PC-3 (cell line): ENCODE measurements around the gene SELENOV. TPM values are rescaled to one million over a fixed set of nuclear protein-coding genes. Genes with fewer than 3 reads are reported as not detected.
"Not testable (repeated sequence)": the region's sequence is repeated elsewhere in the genome, so short reads cannot be mapped to it uniquely, and the experiment has no call there.

Experiments
- ATAC-seq: fragments of 200-7000 bp; cut with Tn5 transposase; 2 replicates; pipeline ENCODE4 v1.9.1; 2020; ENCODE audit warnings: mild to moderate bottlenecking, moderate library complexity
- BruUV-seq: library from RNA; stranded (reverse); fragments of 400-500 nt; replicated peaks from 2 replicates; lab custom pipeline; 2021; lab: Mats Ljungman, UMichigan
- CTCF ChIA-PET: fragments of 300-600 bp; sonication (Branson Sonifier 250); formaldehyde crosslinking; loops from one replicate; lab custom pipeline; 2022; ENCODE audit warnings: antibody characterized with exemption; lab: Charles Lee
- POLR2A ChIA-PET: fragments of 300-600 bp; sonication (Branson Sonifier 250); formaldehyde crosslinking; loops from one replicate; lab custom pipeline; 2022; ENCODE audit warnings: antibody characterized with exemption; ENCODE audit not compliant: unreplicated experiment; lab: Charles Lee
- DNase-seq: peaks from one replicate; pipeline ENCODE4 v3.0.0-alpha.2; 2015
- H2AFZ ChIP-seq: fragments of 300-600 bp; sonication (generic); 2 replicates; pipeline ENCODE4 v1.6.0; 2016; ENCODE audit warnings: antibody characterized with exemption, low read length
- H3F3A ChIP-seq: fragments of 300-600 bp; sonication (generic); one replicate; pipeline ENCODE4 v1.6.0; 2017; ENCODE audit warnings: antibody characterized with exemption, low read length, control low read depth, mild to moderate bottlenecking; ENCODE audit not compliant: unreplicated experiment
- H3K27ac ChIP-seq: fragments of 300-600 bp; sonication (generic); 2 replicates; pipeline ENCODE4 v1.5.1; 2016; ENCODE audit warnings: mild to moderate bottlenecking, low read length
- H3K27me3 ChIP-seq: fragments of 300-600 bp; sonication (generic); 2 replicates; pipeline ENCODE4 v1.6.1; 2016; ENCODE audit warnings: low read length, mixed read lengths
- H3K36me3 ChIP-seq: fragments of 300-600 bp; sonication (generic); 2 replicates; pipeline ENCODE4 v1.6.1; 2016; ENCODE audit warnings: low read depth, mixed run types, low read length, mixed read lengths
- H3K4me1 ChIP-seq: fragments of 300-600 bp; sonication (generic); 2 replicates; pipeline ENCODE4 v1.5.1; 2016; ENCODE audit warnings: low read length; ENCODE audit not compliant: insufficient read depth
- H3K4me2 ChIP-seq: fragments of 300-600 bp; sonication (generic); 2 replicates; pipeline ENCODE4 v1.6.0; 2016; ENCODE audit warnings: low read length
- H3K4me3 ChIP-seq: fragments of 300-600 bp; sonication (generic); 2 replicates; pipeline ENCODE4 v1.5.1; 2016; ENCODE audit warnings: mild to moderate bottlenecking, low read length, mixed read lengths
- H3K79me2 ChIP-seq: fragments of 300-600 bp; sonication (generic); 2 replicates; pipeline ENCODE4 v1.6.1; 2017; ENCODE audit warnings: low read length, mixed read lengths
- H3K9ac ChIP-seq: fragments of 300-600 bp; sonication (generic); 2 replicates; pipeline ENCODE4 v1.6.0; 2016; ENCODE audit warnings: mild to moderate bottlenecking, low read length
- H3K9me2 ChIP-seq: fragments of 300-600 bp; sonication (generic); replicated peaks from 2 replicates; pipeline ENCODE4 v1.6.1; 2016; ENCODE audit warnings: mixed run types, low read length, mixed read lengths
- H3K9me3 ChIP-seq: fragments of 300-600 bp; sonication (generic); 2 replicates; pipeline ENCODE4 v1.6.1; 2016; ENCODE audit warnings: low read length, mixed read lengths
- H4K20me1 ChIP-seq: fragments of 300-600 bp; sonication (generic); 2 replicates; pipeline ENCODE4 v1.6.1; 2016; ENCODE audit warnings: low read length, mixed read lengths
- CTCF ChIP-seq: fragments of 300-600 bp; sonication (generic); conservative IDR thresholded peaks from 2 replicates; pipeline ENCODE4 v1.5.1; 2017; ENCODE audit warnings: antibody characterized with exemption, low read depth, mild to moderate bottlenecking, low read length
- EZH2 ChIP-seq: fragments of 300-600 bp; sonication (generic); IDR thresholded peaks from one replicate; pipeline ENCODE4 v1.6.1; 2017; ENCODE audit warnings: antibody characterized with exemption, mild to moderate bottlenecking, low read length; ENCODE audit not compliant: unreplicated experiment
- EZH2phosphoT487 ChIP-seq: fragments of 300-600 bp; sonication (generic); IDR thresholded peaks from 2 replicates; pipeline ENCODE4 v1.6.1; 2018; ENCODE audit warnings: mild to moderate bottlenecking, antibody characterized with exemption, low read length, borderline replicate concordance
- intact Hi-C: fragments of 100-400 bp; cut with micrococcal nuclease; formaldehyde crosslinking; loops from 2 replicates; pipeline ENCODE4 v1.9.0; 2023
- total RNA-seq: library from RNA; depleted of rRNA; stranded (reverse); fragments of >200 nt; gene quantifications from 2 replicates; pipeline ENCODE4 v1.2.3, GENCODE V29; 2014

The SELENOV gene
- total RNA-seq, 1 experiment from 2014 or later = not detected

- peaks cover 13% of the 10 kb centered on the region; the same call in 1 of the 2 replicates for H3K36me3 ChIP-seq
- H3K9me2 ChIP-seq = no peaks in the 10 kb centered on the region
- H4K20me1 ChIP-seq = no peaks in the 10 kb centered on the region
- no peaks in the 10 kb centered on the region for H3K9me3 ChIP-seq
- no peaks in the 10 kb centered on the region for H3F3A ChIP-seq
- no peak for DNase-seq
- H3K79me2 ChIP-seq = peaks cover 1% of the 10 kb centered on the region
- no peak for ATAC-seq
- H3K4me1 ChIP-seq = no peaks in the 10 kb centered on the region
- POLR2A ChIA-PET = no interaction called here
- no TSS peak for BruUV-seq
- intact Hi-C loops = loop anchor here (10.0 kb wide), 1 partner anchor 59 kb away; the partner anchor contains the start of gene EID2B
- no peak overlapping the region for H3K9ac ChIP-seq
- H3K27ac ChIP-seq = no peak overlapping the region
- TF ChIP-seq EZH2 = no peak
- no peak for TF ChIP-seq EZH2phosphoT487
- no peak for TF ChIP-seq CTCF
- H3K4me2 ChIP-seq = no peak overlapping the region
- no peaks in the 10 kb centered on the region for H3K27me3 ChIP-seq
- CTCF ChIA-PET = interaction anchor here (0.6 kb wide), 2 partner anchors 14 to 37 kb away, joined by 3 read pairs; no protein-coding TSS in a partner anchor
- H2AFZ ChIP-seq = no peak overlapping the region
- H3K4me3 ChIP-seq = no peak overlapping the region
Measured at GRCh38 chr19:39475748-39476147, 39.2 kb upstream of the SELENOV start.

GRCh38 chr19:39479319-39479801, 35.6 kb upstream of the SELENOV start:
- H3K9me2 ChIP-seq, H3K36me3 ChIP-seq, CTCF ChIA-PET, H3K4me3 ChIP-seq, POLR2A ChIA-PET, H3F3A ChIP-seq, H3K27ac ChIP-seq, H4K20me1 ChIP-seq, BruUV-seq, H3K9me3 ChIP-seq, ATAC-seq, DNase-seq, H2AFZ ChIP-seq, H3K9ac ChIP-seq, H3K4me2 ChIP-seq, H3K27me3 ChIP-seq, H3K4me1 ChIP-seq: not testable (repeated sequence)
- peaks cover 25% of the 10 kb centered on the region for H3K79me2 ChIP-seq
- intact Hi-C loops = loop anchor here (10.0 kb wide), 1 partner anchor 55 kb away; the partner anchor contains the start of gene EID2B

- H3K4me2 ChIP-seq = peak overlapping the region; percentile 90
- no peaks in the 10 kb centered on the region for H3K9me3 ChIP-seq
- peak overlapping the region; percentile 84 for H3K4me3 ChIP-seq
- ATAC-seq = no peak
- no peak for DNase-seq
- ChIA-PET CTCF (no interaction called here), POLR2A (no interaction called here)
- peak overlapping the region; percentile 67 for H2AFZ ChIP-seq
- H3K79me2 ChIP-seq = peaks cover 25% of the 10 kb centered on the region
- TF ChIP-seq EZH2 = no peak
- no peak for TF ChIP-seq CTCF
- no peak for TF ChIP-seq EZH2phosphoT487
- H3F3A ChIP-seq = no peaks in the 10 kb centered on the region
- peaks cover 7% of the 10 kb centered on the region for H3K4me1 ChIP-seq
- no peaks in the 10 kb centered on the region for H3K27me3 ChIP-seq
- H3K27ac ChIP-seq = no peak overlapping the region
- no peaks in the 10 kb centered on the region for H3K9me2 ChIP-seq
- no TSS peak for BruUV-seq
- peak overlapping the region; percentile 93 for H3K9ac ChIP-seq
- H4K20me1 ChIP-seq = no peaks in the 10 kb centered on the region
- H3K36me3 ChIP-seq = no peaks in the 10 kb centered on the region; the same call in 1 of the 2 replicates
- intact Hi-C loops = loop anchor here (10.0 kb wide), 1 partner anchor 55 kb away; the partner anchor contains the start of gene EID2B
Measured at GRCh38 chr19:39479916-39480315, 35.0 kb upstream of the SELENOV start.
